Astrocyte (in vitro differentiated cells and primary cell): ENCODE results near the gene ROR2.

Experiments
- CTCF ChIP-seq: IDR thresholded peaks from 2 replicates; pipeline ENCODE4 v1.5.1; 2011; ENCODE audit warnings: low read depth, mild to moderate bottlenecking, inconsistent platforms, low read length, moderate library complexity; ENCODE audit not compliant: insufficient read depth
- EZH2 ChIP-seq: IDR thresholded peaks from 2 replicates; pipeline ENCODE4 v1.6.1; 2012; ENCODE audit warnings: mild to moderate bottlenecking, low read length, inconsistent platforms; ENCODE audit not compliant: insufficient read depth

- TF ChIP-seq CTCF (no peak), EZH2 (no peak)
Measured at GRCh38 chr9:91923145-91923544, 26.9 kb downstream of the ROR2 start.
